D721Med (cell line): ENCODE results near the gene PRUNE2.
"Not testable (repeated sequence)": the region's sequence is repeated elsewhere in the genome, so short reads cannot be mapped to it uniquely, and the experiment has no call there.

Experiments
- DNase-seq: peaks from one replicate; pipeline ENCODE4 v3.0.0; 2011; ENCODE audit warnings: low spot score; ENCODE audit not compliant: insufficient read length
- FAIRE-seq: peaks from 2 replicates; lab custom pipeline; 2011; peaks lifted over from hg19 to GRCh38; lab: Jason Lieb, UNC
- TF ChIP-seq, protein P1 (sequence below): IDR thresholded peaks from 2 replicates; pipeline ENCODE4 v1.5.1; 2012; ENCODE audit warnings: mild to moderate bottlenecking, control low read depth; ENCODE audit not compliant: insufficient read depth; ENCODE audit errors: missing control alignments

Gene PRUNE2

GRCh38 chr9:76873821-76874220 lies 32.1 kb downstream of the PRUNE2 start:
- TF ChIP-seq, protein P1, sequence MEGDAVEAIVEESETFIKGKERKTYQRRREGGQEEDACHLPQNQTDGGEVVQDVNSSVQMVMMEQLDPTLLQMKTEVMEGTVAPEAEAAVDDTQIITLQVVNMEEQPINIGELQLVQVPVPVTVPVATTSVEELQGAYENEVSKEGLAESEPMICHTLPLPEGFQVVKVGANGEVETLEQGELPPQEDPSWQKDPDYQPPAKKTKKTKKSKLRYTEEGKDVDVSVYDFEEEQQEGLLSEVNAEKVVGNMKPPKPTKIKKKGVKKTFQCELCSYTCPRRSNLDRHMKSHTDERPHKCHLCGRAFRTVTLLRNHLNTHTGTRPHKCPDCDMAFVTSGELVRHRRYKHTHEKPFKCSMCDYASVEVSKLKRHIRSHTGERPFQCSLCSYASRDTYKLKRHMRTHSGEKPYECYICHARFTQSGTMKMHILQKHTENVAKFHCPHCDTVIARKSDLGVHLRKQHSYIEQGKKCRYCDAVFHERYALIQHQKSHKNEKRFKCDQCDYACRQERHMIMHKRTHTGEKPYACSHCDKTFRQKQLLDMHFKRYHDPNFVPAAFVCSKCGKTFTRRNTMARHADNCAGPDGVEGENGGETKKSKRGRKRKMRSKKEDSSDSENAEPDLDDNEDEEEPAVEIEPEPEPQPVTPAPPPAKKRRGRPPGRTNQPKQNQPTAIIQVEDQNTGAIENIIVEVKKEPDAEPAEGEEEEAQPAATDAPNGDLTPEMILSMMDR = no peak
- DNase-seq (no peak), FAIRE-seq (no peak)

DNA sequence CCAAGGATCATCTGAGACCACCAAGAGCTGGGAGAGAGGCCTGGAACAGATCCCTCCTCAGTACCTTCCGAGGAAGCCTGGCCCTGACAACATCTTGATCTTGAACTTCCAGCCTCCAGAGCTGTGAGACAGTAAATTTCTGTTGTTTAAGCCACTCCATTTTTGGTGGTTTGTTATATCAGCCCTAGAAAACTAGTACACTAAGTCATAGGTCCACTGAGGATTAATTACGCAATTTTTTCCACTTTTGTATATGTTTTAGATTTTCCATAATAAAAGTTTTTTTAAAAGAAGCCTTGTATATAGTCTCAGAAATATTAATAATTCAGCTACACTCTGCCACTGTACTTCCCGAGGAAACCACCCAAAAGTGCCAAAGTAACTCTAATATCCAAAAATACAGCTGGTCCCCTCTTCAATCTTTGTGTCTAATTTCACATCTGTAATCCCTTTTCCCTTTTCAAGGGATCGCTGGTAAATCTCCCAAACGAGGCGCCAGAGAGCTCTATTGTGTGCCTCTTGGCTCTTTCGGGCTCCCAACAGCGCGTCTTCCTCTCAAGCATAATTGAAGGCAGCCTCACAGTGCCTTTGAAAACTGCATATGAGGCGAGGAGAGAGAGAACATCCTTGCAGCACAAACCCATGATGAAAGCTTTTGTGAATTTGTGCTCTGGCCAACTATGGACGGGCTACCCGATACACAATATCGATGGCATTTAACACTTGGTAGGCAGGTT lies 32.7 kb downstream of the PRUNE2 start:
- no peak for FAIRE-seq
- no peak for DNase-seq
- TF ChIP-seq, protein P1 = no peak

DNA sequence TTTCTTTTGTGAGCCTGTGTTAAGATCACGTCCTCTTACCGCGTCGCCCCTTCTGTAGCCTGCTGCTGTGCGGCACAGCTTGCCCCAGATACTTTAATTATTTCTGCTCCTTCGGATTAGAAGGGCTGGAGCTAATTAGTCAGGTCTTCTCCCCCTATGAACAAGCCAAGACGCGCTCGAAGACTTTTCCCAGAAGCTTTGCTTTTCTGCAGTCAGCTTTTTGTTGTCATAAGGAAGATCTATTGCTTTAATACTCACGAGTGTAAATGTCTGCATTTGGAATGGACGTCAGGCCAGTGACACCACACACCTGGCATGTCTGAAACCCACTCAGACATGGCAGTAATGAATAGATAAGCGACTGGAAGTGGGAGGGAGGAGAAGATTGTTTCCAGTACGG lies 37.0 kb downstream of the PRUNE2 start:
- DNase-seq = no peak
- no peak for FAIRE-seq
- TF ChIP-seq, protein P1 = no peak

- DNase-seq (no peak), FAIRE-seq (no peak)
- TF ChIP-seq, protein P1 = no peak
Observed at GRCh38 chr9:76866689-76867088, 39.2 kb downstream of the PRUNE2 start.

GRCh38 chr9:76863832-76864231 lies 42.1 kb downstream of the PRUNE2 start:
- DNase-seq (no peak), FAIRE-seq (no peak)
- TF ChIP-seq, protein P1 = no peak

- FAIRE-seq = no peak
- TF ChIP-seq, protein P1 = no peak
- DNase-seq = no peak
Observed at GRCh38 chr9:76859860-76860259, 46.1 kb downstream of the PRUNE2 start.

DNA sequence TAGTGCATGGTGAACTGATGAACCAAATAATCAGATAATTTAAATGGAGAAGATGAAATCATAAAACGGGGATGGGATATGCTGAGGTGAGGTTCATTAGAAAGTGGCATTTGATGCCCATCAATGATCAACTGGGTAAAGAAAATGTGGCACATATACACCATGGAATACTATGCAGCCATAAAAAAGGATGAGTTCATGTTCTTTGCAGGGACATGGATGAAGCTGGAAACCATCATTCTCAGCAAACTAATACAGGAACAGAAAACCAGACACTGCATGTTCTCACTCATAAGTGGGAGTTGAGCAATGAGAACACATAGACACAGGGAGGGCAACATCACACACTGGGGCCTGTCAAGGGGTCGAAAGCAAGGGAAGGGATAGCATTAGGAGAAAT lies 47.7 kb downstream of the PRUNE2 start:
- DNase-seq, FAIRE-seq: not testable (repeated sequence)
